Stimulated activated CD8-positive, alpha-beta memory T cell treated with anti-CD3 and anti-CD28 coated beads, Interleukin-15, amount 100 ng/mL, for 24 hours (primary cell): ENCODE data around the gene IL3RA.
"Not testable (repeated sequence)": the region's sequence is repeated elsewhere in the genome, so short reads cannot be mapped to it uniquely, and the experiment has no call there.

Experiments used
- DNase-seq: peaks from one replicate; pipeline ENCODE4 v3.0.0-alpha.2; 2020; ENCODE audit warnings: low read depth

The IL3RA gene

DNA sequence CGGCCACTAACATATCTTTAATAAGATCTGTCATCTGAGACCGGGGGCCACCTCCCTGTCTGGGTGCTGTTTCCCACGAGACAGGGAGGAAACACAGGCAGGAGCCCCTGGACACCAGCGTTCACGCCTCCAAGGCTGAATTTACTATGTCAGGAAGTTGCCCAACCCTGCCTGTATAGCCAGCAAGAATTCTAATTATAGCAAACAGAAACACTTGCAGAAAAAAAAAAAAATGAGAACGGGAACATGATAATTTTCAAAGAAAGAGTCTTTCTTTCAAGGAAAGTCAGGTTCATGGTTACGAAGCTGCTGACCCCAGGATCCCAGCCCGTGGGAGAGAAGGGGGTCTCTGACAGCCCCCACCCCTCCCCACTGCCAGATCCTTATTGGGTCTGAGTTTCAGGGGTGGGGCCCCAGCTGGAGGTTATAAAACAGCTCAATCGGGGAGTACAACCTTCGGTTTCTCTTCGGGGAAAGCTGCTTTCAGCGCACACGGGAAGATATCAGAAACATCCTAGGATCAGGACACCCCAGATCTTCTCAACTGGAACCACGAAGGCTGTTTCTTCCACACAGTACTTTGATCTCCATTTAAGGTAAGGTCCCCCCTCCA is at the start of gene IL3RA:
IL3RA (plus strand) TSS at position 455 of the 613 bp plus-strand sequence. CDS start 4,981 bp downstream, outside the sequence.
- DNase-seq, result no peak

DNA sequence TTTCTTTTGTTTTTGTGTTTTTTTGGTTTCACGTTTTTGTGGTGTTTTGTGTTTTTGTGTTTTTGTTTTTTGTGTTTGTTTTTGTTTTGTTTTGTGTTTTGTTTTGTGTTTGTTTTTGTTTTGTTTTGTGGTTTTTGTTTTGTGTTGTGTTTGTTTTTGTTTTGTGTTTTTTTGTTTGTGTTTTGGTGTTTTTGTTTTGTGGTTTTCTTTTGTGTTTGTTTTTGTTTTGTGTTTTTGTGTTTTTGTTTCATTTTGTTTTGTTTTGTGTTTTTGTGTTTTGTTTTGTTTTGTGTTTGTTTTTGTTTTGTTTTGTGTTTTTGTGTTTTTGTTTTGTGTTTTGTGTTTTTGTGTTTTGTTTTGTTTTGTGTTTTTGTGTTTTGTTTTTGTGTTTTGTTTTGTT is 47.0 kb upstream of the IL3RA start:
- DNase-seq, result no peak

DNA sequence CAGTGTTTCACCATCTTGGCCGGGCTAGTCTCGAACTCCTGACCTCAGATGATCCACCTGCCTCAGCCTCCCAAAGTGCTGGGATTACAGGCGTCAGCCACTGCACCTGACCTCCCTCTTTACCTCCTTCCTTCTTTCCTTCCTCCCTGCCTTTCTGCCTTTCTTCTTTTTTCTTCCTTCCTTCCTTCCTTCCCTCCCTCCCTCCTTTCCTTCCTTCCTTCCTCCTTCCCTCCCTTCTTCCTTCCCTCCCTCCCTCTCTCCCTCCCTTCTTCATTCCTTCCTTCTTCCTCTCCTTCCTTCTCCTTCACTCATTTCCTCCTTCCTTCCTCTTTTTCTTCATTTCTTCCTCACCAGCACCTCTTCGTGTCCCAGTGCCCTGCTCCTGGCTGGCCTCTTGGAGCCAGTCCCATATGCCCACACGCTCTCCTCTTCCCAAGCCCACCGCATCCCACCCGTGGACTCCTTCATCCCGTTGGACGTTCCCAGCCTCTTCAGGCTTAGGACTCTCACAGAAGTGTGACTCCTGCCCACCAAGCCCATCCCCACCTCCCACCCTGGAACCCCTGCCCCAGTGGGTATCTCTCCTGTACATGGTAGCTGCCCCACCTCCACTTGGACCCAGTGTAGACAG is 45.4 kb upstream of the IL3RA start:
- DNase-seq, result no peak

DNA sequence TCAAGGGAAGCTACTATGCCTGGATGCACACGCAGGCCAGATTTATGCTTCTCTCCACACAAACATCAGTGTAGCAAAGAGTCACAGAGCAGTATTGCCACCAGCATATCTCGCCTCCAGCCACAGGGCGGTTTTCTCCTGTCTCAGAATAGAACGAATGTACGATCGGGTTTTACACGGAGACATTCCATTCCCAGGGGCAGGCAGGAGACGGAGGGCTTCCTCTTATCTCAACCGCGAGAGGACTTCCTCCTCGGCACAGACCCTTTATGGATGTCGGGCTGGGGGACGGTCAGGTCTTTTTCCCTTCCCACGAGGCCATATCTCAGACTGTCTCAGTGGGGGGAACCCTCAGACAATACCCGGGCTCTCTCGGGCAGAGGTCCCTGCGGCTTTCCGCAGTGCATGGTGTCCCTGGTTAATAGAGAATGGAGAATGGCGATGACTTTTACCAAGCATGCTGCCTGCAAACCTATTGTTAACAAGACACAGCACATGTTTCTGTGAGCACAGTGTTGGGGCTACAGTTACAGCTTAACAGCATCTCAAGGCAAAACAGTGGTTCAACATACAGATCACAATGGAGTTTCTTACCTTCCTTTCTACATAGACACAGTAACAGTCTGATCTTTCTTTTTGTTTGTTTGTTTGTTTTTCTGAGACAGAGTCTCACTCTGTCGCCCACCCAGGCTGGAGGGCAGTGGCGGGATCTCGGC is 43.9 kb upstream of the IL3RA start:
- no peak for DNase-seq

DNA sequence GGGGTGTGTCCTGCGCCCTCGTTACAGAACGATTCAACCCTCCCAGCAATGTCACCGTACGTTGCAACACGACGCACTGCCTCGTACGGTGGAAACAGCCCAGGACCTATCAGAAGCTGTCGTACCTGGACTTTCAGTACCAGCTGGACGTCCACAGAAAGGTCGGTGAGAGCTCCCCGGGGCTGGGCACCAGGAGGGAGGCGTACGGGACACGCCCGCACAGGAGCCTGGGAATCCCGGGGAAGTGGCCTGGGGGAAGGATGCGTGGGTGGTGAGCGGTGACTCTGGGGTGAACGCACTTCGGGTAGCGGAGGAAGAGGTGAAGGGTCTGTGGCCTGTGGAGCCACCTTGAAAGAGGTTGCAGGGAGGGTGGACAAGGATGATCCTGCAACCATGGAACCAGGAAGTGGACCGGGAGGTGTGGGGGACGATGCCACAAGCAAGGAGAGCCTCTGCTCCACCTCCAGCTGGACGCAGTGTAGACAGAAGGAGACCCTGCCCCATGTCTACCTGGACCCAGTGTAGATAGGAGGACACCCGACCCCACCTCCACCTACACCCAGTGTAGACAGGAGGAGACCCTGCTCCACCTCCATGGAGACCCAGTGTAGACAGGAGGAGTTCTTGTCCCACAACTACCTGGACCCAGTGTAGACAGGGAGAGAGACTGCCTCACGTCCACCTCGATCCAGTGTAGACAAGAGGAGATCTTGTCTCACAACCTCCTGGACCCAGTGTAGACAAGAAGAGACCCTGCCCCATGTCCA is 42.1 kb upstream of the IL3RA start:
- DNase-seq, result no peak

DNA sequence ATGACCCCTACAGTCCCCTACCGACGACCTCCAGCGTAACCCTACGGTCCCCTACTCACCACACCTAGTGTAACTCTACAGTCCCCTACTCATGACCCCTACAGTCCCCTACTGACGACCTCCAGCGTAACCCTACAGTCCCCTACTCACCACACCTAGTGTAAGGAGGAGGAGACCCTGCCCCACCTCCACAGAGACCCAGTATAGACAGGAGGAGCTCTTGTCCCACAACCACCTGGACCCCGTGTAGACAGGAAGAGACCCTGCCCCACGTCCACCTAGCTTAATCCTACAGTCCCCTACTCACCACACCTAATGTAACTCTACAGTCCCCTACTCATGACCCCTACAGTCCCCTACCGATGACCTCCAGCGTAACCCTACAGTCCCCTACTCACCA is 41.0 kb upstream of the IL3RA start:
- no peak for DNase-seq

DNA sequence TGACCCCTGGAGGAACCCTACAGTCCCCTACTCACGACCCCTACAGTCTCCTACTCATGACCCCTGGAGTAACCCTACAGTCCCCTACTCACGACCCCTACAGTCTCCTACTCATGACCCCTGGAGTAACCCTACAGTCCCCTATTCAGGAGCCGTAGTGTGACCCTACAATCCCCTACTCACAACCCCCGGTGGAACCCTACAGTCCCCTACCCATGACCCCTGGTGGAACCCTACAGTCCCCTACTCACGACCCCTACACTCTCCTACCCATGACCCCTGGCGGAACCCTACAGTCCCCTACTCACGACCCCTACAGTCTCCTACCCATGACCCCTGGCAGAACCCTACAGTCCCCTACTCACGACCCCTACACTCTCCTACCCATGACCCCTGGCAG is 39.0 kb upstream of the IL3RA start:
- not testable (repeated sequence) for DNase-seq

DNA sequence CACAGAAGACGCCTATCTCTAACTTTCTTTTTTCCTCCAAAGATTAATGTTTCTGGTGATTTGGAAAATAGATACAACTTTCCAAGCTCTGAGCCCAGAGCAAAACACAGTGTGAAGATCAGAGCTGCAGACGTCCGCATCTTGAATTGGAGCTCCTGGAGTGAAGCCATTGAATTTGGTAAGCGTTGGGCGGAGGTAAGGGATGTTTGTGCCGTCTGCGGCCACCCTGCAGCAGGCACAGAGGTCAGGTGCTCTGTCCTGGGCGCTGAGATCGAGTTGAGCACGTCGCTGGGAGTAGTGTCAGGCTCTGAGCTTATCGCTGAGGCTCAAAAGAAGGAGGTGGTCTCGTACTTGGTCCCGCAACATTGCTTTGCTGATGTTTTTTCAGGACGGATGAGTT is 36.1 kb upstream of the IL3RA start:
- no peak for DNase-seq

DNA sequence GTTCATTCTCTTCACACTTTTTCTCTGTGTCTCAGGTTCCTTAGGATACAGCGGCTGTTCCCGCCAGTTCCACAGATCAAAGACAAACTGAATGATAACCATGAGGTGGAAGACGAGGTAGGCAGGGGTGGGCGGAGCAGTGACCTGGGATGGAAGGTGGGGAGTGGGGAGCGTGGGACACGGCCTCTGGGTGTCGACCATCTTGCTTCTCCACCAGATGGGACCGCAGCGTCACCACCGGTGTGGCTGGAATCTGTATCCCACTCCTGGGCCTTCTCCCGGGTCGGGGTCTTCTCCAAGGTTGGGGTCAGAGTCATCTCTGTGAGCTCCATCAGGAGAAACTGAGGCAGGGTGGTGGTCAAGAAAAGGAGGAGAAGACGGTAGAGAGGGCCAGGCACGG is 31.2 kb upstream of the IL3RA start:
- no peak for DNase-seq

DNA sequence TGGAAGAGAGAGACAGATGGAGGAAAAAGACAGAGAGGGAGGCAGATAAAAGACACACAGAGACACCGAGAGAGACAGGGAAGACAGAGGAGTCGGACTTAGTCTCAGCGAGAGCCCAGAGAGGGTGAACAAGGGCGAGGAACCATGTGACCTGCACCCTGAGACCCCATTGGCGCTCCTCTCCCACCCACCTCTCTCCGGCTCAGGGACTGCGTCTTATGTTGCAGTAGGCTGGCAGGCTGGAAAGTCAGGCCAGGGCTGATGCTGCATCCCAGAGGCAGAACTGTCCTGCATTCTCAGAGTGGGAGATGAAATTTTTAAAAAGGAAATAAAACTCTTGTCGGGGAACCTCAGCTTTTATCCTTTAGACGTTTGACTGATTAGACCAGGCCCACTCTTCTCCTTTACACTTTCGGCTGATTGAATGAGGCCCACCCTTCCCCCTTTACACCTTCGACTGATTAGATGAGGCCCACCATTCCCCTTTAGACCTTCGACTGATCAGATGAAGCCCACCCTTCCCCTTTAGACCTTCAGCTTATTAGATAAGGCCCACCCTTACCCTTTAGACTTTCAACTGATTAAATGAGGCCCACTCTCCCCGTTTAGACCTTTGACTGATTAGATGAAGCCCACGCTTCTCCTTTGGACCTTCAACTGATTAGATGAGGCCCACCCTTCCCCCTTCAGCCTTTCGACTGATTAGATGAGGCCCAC is 29.5 kb upstream of the IL3RA start:
- DNase-seq, result no peak

DNA sequence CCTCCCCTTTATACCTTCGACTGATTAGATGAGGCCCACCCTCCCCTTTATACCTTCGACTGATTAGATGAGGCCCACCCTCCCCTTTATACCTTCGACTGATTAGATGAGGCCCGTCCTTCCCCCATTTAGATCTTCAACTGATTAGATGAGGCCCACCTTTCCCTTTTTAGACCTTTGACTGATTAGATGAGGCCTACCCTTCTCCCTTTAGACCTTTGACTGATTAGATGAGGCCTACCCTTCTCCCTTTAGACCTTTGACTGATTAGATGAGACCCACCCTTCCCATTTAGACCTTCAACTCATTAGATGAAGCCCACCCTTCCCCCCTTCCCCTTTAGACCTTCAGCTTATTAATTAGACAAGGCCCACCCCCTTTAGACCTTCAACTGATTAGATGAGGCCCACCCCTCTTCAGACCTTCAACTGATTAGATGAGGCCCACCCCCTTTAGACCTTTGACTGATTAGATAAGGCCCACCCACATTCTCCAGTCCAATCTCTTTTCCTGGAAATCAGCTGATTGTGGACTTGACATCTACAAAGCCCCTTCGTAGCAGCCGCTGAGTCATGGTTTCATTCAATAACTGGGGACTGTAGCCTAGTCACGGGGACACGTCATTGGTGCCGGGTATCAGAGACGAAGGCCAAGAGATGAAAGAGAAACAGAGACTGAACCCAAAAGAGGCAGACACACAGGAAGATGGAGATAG is 28.8 kb upstream of the IL3RA start:
- DNase-seq, result no peak

DNA sequence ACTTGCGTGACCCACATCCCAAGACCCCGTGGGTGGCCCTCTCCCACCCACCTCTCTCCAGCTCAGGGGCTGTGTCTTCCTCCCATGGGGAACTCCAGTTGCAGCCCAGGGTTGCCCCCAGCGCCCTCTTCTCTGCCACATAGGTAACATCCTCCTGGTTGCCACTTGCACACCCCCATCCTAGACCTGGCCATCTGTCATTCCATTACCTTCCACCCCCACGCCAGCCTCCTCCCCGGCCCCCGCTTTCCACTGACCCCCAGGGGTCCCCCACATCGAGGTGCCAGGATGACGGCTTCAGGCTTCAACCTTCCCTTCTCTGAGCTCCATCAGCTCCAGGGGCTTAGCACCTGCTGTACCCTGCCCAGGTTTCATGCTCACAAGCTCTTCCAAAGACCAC is 28.1 kb upstream of the IL3RA start:
- no peak for DNase-seq

DNA sequence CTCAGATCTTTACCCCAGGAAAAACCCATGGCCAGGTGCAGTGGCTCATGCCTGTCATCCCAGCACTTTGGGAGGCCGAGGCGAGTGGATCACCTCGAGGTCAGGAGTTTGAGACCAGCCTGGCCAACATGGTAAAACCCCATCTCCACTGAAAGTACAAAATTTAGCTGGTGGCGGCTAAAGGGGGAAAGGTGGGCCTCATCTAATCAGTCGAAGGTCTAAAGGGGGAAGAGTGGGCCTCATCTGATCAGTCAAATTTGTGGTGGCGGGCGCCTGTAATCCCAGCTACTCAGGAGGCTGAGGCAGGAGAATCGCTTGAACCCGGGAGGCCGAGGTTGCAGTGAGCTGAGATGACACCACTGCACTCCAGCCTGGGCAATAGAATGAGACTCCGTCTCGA is 27.7 kb upstream of the IL3RA start:
- not testable (repeated sequence) for DNase-seq

DNA sequence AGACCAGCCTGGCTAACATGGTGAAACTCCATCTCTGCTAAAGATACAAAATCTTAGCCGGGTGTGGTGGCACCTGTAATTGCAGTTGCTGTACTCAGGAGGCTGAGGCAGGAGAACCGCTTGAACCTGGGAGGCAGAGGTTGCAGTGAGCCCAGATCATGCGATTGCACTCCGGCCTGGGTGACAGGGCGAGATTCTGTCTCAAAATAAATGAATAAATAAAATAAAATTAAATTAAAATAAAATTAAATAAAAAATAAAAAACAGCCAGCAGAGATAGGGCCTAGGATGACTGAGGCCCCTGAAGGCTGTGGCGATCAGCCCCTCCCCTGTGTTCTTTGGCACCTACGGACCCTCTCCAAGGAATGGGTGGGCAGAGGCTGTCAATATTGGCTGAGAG is 22.8 kb upstream of the IL3RA start:
- DNase-seq, result no peak

DNA sequence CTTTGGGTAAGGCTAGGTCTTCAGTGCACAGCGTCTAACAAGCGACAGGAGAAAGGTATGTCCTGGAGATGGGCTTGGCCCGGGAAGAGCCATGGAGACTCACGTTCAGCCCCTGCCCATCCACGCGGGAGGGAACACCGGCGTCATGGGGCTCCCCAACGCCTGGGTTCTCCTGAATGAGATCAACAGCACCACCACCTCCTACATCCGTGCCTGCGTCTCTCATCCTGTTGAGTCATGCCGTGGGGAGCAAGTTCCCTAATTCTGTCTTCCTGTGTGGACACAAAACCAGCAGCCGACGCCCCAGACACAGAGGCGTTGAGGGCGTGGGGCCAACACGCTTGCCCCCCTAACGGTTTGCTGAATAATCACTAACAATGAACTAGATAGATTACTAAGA is 20.1 kb upstream of the IL3RA start:
- DNase-seq, result no peak

DNA sequence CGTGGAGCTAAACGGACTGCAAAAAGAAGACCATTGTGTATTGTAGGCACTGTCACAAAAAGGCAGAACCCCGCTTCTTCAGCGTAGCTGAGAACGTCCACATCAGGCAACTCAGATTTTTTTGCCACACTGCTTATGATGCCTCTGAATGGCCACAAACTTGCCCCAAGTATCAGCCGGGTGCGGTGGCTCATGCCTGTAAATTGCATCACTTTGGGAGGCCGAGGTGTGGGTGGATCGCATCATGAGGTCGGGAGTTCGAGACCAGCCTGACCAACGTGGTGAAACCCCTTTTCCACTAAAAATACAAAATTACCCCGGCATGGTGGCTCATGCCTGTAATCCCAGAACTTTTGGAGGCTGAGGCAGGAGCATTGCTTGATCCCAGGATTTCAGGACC is 14.9 kb upstream of the IL3RA start:
- no peak for DNase-seq

DNA sequence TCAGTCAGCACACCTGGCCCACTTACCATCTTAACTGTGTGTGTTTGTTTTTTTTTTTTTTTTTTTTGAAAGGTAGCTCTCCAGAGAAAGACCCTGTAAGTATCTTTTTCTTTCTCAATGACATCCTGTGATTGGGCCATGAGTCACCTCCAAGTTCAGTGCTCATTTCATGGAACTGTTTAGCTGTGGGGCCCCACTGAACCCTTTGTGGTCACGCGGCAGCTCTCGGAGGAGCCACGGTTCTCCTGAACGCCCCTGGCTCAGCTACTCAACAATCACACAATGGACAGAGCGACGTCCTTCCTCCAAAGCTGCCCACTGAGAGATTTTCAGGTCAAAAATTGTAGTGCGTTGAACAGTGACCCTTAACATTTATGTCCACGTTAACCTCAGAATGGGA is 14.2 kb upstream of the IL3RA start:
- no peak for DNase-seq

DNA sequence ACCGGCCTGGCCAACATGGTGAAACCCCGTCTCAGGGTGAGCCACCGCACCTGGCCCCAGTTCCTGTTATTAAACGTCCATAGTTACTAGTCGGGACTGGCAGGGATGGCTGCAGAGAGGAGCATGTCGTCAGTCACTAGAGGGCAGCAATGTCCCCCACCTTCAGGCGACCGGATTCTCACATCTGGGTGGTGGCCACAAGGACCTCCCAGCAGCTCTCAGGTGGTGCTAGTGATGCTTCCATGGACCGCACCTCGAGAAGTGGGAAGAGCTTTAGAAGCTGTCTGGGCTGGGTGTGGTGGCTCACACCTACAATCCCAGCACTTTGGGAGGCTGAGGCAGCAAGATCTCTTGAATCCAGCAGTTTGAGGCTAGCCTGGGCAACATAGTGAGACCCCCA is 13.3 kb upstream of the IL3RA start:
- DNase-seq, result no peak

DNA sequence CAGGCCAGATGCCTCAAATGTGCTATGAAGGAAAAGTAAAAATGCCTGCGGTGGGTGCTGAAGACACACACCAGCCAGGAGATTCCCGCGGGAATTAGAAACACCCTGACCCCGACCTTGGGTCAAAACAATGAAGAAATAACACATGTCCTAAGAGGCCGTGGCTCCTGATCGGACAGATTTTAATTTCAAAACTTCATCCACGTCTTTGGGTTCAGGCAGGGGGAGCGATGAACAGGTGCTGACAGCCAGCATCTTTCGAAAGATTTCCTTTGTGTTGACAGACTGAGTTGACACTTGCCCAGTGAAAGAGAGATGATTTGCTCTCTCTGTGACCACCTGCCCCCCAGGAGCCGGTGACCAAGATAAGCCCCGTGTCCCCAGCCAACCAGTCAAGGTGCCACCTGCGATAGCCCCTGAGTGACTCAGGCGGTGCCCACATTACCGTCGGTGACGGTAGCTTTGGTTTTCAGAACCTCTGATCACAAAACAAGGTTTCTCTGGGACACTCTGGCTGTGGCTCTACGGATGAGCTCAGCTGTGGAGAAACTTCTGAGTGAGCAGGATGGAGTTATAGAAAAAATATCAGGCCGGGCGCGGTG is 11.0 kb upstream of the IL3RA start:
- no peak for DNase-seq

DNA sequence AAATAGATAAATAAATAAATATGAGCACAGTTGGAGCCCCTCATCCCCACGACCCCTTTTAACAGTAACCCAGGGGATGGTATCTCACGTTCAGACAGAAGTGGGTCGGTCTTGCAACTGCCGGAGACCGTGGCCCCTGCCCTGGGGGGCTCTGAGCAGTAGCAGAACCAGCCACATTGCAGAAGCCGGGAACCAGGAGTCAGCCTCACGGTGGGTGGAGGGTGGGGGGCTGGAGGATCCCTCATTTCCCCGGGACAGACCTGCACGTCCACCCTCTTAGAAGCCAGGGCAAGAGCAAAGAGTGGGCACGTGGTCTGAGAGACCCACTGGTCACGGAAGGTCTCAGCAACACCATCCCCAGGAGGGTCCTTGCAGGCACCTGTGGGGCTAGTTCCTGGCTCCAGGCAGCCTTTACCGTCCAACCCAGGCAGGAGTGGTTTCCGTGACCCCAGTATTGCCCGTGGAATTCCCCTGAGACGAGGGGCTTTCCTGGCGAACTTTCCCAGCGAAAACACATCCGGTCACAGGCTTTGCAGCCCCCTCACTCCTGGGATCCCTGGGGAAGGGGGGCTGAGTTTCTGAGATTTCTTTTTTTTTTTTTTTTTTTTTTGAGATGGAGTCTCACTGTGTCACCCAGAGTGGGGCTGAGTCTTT is 8.8 kb upstream of the IL3RA start:
- no peak for DNase-seq

DNA sequence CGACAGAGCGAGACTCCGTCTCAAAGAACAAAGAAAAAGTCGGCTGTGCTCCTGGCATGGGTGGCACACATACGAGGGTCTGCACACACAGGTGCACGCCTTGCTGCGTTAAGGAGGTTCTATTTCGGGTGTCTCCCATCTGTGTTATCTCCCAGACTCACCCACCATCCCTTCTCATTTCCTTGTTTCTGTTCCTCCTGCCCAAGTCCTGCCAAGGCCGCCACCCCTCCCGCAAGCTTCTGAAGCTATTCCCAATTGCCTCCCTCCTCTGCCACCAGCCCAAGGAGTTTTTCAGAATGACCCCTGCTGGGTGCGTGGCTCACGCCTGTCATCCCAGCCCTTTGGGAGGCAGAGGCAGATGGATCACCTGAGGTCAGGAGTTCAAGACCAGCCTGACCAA is 6.0 kb upstream of the IL3RA start:
- DNase-seq, result no peak
